ENCODE measurements around the gene PPP1R1A.

The PPP1R1A gene, protein sequence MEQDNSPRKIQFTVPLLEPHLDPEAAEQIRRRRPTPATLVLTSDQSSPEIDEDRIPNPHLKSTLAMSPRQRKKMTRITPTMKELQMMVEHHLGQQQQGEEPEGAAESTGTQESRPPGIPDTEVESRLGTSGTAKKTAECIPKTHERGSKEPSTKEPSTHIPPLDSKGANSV

DNA sequence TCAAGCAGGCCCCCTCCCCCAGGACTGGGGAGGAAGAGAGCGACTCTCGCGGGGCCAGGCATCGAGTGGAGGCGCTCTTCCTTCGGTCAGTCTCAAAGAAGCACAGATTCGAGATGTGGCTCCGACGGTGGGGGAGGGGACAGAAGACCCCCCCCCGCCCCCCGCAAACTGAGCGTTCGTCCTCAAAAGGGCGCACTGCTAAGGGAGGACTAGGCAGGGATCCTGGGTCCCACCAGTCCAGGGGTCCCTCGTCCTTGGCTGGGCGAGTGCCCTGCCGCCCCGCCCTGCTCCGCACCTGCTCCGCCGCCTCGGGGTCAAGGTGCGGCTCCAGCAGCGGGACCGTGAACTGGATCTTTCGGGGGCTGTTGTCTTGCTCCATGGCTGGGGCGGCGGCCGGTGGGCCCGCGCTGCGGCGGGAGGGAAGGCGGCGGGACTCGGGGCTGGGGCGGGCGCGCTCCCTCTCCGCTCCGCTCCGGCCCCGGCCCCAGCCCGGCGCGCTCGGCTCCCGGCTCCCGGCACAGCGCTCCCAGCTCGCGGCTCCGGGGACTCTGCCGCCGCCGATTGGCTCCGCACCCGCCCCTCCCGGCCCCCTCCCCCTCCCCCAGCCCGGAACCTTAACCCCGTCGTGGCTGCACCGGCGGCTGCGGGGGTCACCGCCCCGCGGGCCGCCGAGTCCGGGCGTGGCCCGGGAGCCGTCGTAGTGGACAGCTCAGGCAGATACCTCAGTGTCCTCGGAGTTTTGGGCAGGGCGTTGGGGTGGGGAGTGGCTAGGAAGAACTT, at the start of gene PPP1R1A:
PPP1R1A (minus strand) TSS at position 550 of the 780 bp plus-strand sequence; CDS start at position 379, 171 bp downstream.
- no peaks in the 10 kb centered on the region for H3K79me2 ChIP-seq (ENCODE audit: insufficient read depth, low read length)
- no peaks in the 10 kb centered on the region for H3K9me2 ChIP-seq (replicated peaks; ENCODE audit: insufficient read depth, low read length)
- H3K27ac ChIP-seq (ENCODE audit: low read depth, low read length): no peak within 1 kb of the TSS
- no peak within 1 kb of the TSS for H3K9ac ChIP-seq (ENCODE audit: low read length)
- no peaks in the 10 kb centered on the region for H3K36me3 ChIP-seq (ENCODE audit: low read length)
- H2AFZ ChIP-seq (ENCODE audit: low read depth, low read length, severe bottlenecking): no peak within 1 kb of the TSS
- H3K9me3 ChIP-seq (ENCODE audit: insufficient read depth, low read length): no peaks in the 10 kb centered on the region
- H3F3A ChIP-seq (ENCODE audit: insufficient read depth): no peaks in the 10 kb centered on the region
- no peak for TF ChIP-seq EZH2phosphoT487 (conservative IDR thresholded peaks at IDR 0.05; ENCODE audit: low read length)
- TF ChIP-seq, protein P1, sequence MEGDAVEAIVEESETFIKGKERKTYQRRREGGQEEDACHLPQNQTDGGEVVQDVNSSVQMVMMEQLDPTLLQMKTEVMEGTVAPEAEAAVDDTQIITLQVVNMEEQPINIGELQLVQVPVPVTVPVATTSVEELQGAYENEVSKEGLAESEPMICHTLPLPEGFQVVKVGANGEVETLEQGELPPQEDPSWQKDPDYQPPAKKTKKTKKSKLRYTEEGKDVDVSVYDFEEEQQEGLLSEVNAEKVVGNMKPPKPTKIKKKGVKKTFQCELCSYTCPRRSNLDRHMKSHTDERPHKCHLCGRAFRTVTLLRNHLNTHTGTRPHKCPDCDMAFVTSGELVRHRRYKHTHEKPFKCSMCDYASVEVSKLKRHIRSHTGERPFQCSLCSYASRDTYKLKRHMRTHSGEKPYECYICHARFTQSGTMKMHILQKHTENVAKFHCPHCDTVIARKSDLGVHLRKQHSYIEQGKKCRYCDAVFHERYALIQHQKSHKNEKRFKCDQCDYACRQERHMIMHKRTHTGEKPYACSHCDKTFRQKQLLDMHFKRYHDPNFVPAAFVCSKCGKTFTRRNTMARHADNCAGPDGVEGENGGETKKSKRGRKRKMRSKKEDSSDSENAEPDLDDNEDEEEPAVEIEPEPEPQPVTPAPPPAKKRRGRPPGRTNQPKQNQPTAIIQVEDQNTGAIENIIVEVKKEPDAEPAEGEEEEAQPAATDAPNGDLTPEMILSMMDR (IDR thresholded peaks at IDR 0.05; ENCODE audit: insufficient read depth, low read length, poor library complexity, severe bottlenecking): no peak
- no peaks in the 10 kb centered on the region for H4K20me1 ChIP-seq (ENCODE audit: low read depth, low read length)
- no peaks in the 10 kb centered on the region for H3K27me3 ChIP-seq (ENCODE audit: low read length)
- H3K4me2 ChIP-seq (ENCODE audit: low read depth, low read length, poor library complexity, severe bottlenecking): no peak within 1 kb of the TSS
- no peak within 1 kb of the TSS for H3K4me3 ChIP-seq (ENCODE audit: insufficient read depth, low read length, poor library complexity, severe bottlenecking)

DNA sequence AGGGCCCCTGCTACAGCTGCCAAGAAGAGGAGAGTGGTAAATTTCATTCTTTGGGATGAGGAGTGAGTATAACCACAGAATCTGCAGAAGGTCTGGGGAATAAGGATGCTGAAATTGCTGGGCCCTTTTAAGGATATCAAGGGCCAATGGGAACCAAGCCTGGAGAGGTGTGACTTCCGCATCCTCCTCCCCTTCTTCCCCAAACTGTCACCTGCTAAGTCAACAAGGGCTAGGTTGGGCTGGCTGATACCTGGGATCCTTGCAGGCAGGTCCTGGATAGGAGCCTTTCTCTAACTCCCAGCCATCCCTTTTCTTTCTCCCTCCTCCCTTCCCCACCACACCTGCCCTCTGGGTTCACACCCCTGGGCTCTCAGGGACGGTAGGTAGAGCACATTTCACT, 46.3 kb upstream of the PPP1R1A start, which contains the start of gene LACRT:
LACRT (minus strand) TSS at position 101 of the 400 bp plus-strand sequence; CDS start at position 47, 54 bp downstream.
- Histone ChIP-seq H3F3A (ENCODE audit: insufficient read depth) (no peaks in the 10 kb centered on the region), H3K4me3 (ENCODE audit: insufficient read depth, low read length, poor library complexity, severe bottlenecking) (no peak within 1 kb of the TSS), H3K27me3 (ENCODE audit: low read length) (no peaks in the 10 kb centered on the region), H3K9ac (ENCODE audit: low read length) (no peak within 1 kb of the TSS), H3K9me2 (replicated peaks; ENCODE audit: insufficient read depth, low read length) (no peaks in the 10 kb centered on the region), H3K4me2 (ENCODE audit: low read depth, low read length, poor library complexity, severe bottlenecking) (no peak within 1 kb of the TSS), H3K79me2 (ENCODE audit: insufficient read depth, low read length) (no peaks in the 10 kb centered on the region), H2AFZ (ENCODE audit: low read depth, low read length, severe bottlenecking) (no peak within 1 kb of the TSS), H4K20me1 (ENCODE audit: low read depth, low read length) (no peaks in the 10 kb centered on the region), H3K9me3 (ENCODE audit: insufficient read depth, low read length) (no peaks in the 10 kb centered on the region), H3K27ac (ENCODE audit: low read depth, low read length) (no peak within 1 kb of the TSS), H3K36me3 (ENCODE audit: low read length) (no peaks in the 10 kb centered on the region)
- TF ChIP-seq, protein P1 (IDR thresholded peaks at IDR 0.05; ENCODE audit: insufficient read depth, low read length, poor library complexity, severe bottlenecking): no peak
- no peak for TF ChIP-seq EZH2phosphoT487 (conservative IDR thresholded peaks at IDR 0.05; ENCODE audit: low read length)

DNA sequence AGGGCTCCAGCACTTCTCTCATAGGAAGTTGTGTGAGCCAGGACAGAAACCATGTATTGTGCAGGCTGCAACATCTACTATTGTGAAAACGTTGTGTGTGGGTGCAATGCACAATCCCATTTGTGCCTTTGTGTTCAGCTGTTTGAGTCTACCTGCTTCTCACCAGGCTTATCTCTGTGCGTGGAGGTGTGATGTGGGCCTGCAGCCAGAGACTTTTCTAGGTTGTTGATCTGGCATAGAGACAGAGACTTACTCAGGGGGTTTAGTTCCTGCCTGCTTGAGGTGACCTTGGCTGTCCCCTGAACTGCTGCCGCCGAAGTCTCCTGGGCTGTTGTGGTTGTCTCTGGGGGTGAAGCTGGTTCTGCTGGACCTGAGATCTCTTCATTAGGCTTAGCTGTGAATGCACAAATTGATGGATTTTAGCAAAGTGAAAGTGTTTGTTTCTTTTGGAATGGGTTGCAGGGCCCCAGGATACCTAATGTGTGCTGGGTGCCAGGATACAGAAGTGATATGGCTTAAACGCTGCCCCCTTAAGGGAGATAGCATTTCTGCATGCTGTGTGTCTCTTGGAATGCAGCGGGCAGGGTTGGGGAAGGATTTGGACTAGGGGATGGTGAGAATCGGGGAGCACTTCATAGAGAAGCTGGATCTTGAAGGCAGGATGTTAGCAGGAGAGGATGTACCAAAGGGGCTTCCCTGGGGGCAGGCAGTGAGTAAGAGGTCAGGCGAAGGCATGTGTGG, 43.7 kb upstream of the PPP1R1A start:
- Histone ChIP-seq H3K9me3 (ENCODE audit: insufficient read depth, low read length) (peaks cover 8% of the 10 kb centered on the region; the same call in 1 of the 2 replicates), H3F3A (ENCODE audit: insufficient read depth) (no peaks in the 10 kb centered on the region), H3K9me2 (replicated peaks; ENCODE audit: insufficient read depth, low read length) (no peaks in the 10 kb centered on the region), H3K9ac (ENCODE audit: low read length) (no peak overlapping the region), H3K4me2 (ENCODE audit: low read depth, low read length, poor library complexity, severe bottlenecking) (no peak overlapping the region), H2AFZ (ENCODE audit: low read depth, low read length, severe bottlenecking) (no peak overlapping the region), H3K27ac (ENCODE audit: low read depth, low read length) (no peak overlapping the region), H3K36me3 (ENCODE audit: low read length) (no peaks in the 10 kb centered on the region), H3K79me2 (ENCODE audit: insufficient read depth, low read length) (no peaks in the 10 kb centered on the region), H3K27me3 (ENCODE audit: low read length) (no peaks in the 10 kb centered on the region), H4K20me1 (ENCODE audit: low read depth, low read length) (no peaks in the 10 kb centered on the region), H3K4me3 (ENCODE audit: insufficient read depth, low read length, poor library complexity, severe bottlenecking) (no peak overlapping the region)
- TF ChIP-seq, protein P1 (IDR thresholded peaks at IDR 0.05; ENCODE audit: insufficient read depth, low read length, poor library complexity, severe bottlenecking): no peak
- no peak for TF ChIP-seq EZH2phosphoT487 (conservative IDR thresholded peaks at IDR 0.05; ENCODE audit: low read length)
